Suppressor macrophage treated with lipopolysaccharide for 1 hour (primary cell): ENCODE data around the gene FAM107A.
"Not testable (repeated sequence)": the region's sequence is repeated elsewhere in the genome, so short reads cannot be mapped to it uniquely, and the experiment has no call there.

Experiments used
- DNase-seq, 3 donors: peaks; one replicate each; pipeline ENCODE4 v3.0.0-alpha.2; 2020 to 2022

The FAM107A gene

GRCh38 chr3:58535531-58536500 lies 41.4 kb downstream of the FAM107A start:
- DNase-seq, result no peak

- DNase-seq, result no peak
Observed at GRCh38 chr3:58534592-58535494, 42.3 kb downstream of the FAM107A start.

GRCh38 chr3:58532794-58533220 lies 44.4 kb downstream of the FAM107A start:
- DNase-seq, result peak; percentile 89 to 92 (median 92)

- DNase-seq, result peak in 2 of 3 donors; percentile 16 to 49
Observed at GRCh38 chr3:58531956-58532355, 45.2 kb downstream of the FAM107A start.

- no peak for DNase-seq
Observed at GRCh38 chr3:58531555-58531954, 45.6 kb downstream of the FAM107A start.

- no peak for DNase-seq
Observed at GRCh38 chr3:58530354-58530865, 46.8 kb downstream of the FAM107A start.

GRCh38 chr3:58529516-58530353 lies 47.5 kb downstream of the FAM107A start:
- DNase-seq, result no peak

- DNase-seq, result peak in 2 of 3 donors; percentile 17 to 20
Observed at GRCh38 chr3:58528629-58529028, 48.6 kb downstream of the FAM107A start.

- DNase-seq, result not testable (repeated sequence)
Observed at GRCh38 chr3:58527440-58527839, 49.8 kb downstream of the FAM107A start.

GRCh38 chr3:58526515-58526957 lies 50.7 kb downstream of the FAM107A start:
- DNase-seq, result peak; percentile 84 to 93 (median 90)

GRCh38 chr3:58524326-58524888 lies 52.8 kb downstream of the FAM107A start:
- DNase-seq, result no peak

- DNase-seq, result no peak
Observed at GRCh38 chr3:58522759-58523425, 54.3 kb downstream of the FAM107A start.

- no peak for DNase-seq
Observed at GRCh38 chr3:58521917-58522631, 55.1 kb downstream of the FAM107A start.

GRCh38 chr3:58521336-58521670 lies 55.9 kb downstream of the FAM107A start:
- no peak for DNase-seq

GRCh38 chr3:58520403-58521335 lies 56.5 kb downstream of the FAM107A start:
- peak in 1 of 3 donors; percentile 23 for DNase-seq

- DNase-seq, result no peak
Observed at GRCh38 chr3:58519668-58520402, 57.4 kb downstream of the FAM107A start.

GRCh38 chr3:58518291-58518789 lies 58.9 kb downstream of the FAM107A start:
- no peak for DNase-seq

GRCh38 chr3:58514405-58514804 lies 62.8 kb downstream of the FAM107A start:
- DNase-seq, result no peak
